WI38 (cell line): ENCODE data around the gene MRPL20.

Experiments
- H3K4me3 ChIP-seq: 2 replicates; pipeline ENCODE4 v1.5.1; 2011; ENCODE audit warnings: low read depth, mild to moderate bottlenecking, control low read depth, low read length
- TF ChIP-seq, protein P1 (sequence below): IDR thresholded peaks from 2 replicates; pipeline ENCODE4 v1.5.1; 2012; ENCODE audit warnings: low read depth, mild to moderate bottlenecking, control low read depth, low read length

MRPL20 gene

GRCh38 chr1:1361982-1362423 is 45.1 kb downstream of the MRPL20 start:
- TF ChIP-seq, protein P1, sequence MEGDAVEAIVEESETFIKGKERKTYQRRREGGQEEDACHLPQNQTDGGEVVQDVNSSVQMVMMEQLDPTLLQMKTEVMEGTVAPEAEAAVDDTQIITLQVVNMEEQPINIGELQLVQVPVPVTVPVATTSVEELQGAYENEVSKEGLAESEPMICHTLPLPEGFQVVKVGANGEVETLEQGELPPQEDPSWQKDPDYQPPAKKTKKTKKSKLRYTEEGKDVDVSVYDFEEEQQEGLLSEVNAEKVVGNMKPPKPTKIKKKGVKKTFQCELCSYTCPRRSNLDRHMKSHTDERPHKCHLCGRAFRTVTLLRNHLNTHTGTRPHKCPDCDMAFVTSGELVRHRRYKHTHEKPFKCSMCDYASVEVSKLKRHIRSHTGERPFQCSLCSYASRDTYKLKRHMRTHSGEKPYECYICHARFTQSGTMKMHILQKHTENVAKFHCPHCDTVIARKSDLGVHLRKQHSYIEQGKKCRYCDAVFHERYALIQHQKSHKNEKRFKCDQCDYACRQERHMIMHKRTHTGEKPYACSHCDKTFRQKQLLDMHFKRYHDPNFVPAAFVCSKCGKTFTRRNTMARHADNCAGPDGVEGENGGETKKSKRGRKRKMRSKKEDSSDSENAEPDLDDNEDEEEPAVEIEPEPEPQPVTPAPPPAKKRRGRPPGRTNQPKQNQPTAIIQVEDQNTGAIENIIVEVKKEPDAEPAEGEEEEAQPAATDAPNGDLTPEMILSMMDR = no peak
- H3K4me3 ChIP-seq = no peak overlapping the region

GRCh38 chr1:1361233-1361981 is 45.7 kb downstream of the MRPL20 start:
- TF ChIP-seq, protein P1 = no peak
- H3K4me3 ChIP-seq = no peak overlapping the region

DNA sequence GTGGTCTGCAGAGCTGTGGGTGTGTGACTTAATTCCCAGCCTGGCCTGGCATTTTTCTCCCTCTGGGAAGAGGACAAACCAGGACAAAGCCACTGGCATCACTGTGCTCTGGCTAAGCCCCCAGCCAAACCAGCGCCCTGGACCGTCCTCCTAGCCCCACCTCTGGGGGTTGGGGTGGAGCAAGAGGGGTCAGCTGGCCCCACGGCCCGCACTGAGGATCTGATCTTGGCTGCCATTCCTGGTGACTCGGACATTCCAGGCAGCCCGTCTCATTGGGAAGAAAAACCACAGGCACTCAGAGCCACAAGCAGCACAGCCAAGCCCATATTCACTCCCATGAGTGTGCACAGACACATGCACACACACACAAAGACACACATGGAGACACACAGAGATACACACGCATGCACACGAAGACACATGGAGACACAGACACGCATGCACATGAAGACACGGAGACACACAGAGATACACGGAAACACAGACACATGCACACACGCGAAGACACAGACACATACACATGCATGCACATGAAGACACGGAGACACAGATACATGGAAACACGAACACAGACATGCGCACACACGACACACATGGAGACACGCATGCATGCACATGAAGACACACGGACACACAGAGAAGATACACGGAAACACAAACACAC is 46.5 kb downstream of the MRPL20 start:
- no peak overlapping the region for H3K4me3 ChIP-seq
- TF ChIP-seq, protein P1 = no peak

DNA sequence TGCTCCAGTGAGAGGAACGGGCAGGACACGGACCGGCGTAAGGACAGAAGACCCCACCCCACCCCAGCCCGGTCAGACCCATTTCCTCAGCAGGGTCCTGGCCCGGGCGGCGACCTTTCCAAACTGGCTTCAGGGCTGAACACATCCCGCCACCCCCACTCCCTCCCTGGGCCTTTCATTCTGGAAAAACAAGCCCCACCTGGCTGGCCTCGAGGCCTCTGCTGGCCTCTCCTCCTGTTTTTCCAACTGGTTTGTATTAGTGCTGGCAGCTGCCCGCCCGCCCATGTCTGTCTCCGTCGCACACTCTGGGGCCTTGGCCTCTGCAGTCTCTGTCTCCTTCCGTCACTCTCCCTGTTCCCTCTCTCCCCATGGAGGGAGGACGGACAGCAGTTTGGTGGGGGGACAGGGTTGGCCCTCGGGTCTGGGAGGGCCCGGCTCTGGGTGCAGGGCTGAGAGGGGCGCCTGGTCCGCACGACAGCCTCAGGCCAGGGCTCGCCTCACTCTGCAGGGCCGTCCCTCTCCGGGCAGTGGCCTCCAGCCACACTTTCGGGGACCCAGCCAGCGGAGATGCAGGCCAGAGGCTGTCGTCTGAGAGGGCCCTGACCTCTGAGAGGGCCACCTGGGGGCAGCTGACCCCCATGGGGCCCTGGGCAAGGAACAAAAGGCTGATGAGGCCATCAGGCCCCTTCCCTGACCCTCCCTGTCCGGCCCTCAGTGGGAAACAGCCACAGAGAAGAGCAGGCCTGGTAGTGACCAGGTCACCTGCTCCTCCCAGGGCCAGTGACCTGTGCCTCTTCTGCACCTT is 47.2 kb downstream of the MRPL20 start:
- TF ChIP-seq, protein P1 = no peak
- no peak overlapping the region for H3K4me3 ChIP-seq

DNA sequence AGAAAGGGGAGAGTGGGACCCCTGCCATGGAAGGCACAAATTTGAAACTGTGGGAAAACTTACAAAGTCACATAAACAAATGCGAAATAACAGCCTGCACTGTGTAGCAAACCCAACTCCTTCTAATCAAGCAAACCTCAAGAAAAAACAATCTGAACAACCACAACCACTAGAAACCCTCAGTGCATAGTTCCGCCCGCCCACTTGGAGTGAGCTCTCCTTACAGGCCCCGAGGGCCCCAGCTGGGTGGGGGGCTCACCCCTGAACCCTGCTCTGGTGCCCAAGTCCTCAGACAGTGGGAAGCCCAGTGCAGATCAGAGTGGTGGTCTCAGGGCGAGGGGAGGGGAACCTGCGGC is 47.8 kb downstream of the MRPL20 start:
- TF ChIP-seq, protein P1 = no peak
- H3K4me3 ChIP-seq = peak overlapping the region; percentile 96

DNA sequence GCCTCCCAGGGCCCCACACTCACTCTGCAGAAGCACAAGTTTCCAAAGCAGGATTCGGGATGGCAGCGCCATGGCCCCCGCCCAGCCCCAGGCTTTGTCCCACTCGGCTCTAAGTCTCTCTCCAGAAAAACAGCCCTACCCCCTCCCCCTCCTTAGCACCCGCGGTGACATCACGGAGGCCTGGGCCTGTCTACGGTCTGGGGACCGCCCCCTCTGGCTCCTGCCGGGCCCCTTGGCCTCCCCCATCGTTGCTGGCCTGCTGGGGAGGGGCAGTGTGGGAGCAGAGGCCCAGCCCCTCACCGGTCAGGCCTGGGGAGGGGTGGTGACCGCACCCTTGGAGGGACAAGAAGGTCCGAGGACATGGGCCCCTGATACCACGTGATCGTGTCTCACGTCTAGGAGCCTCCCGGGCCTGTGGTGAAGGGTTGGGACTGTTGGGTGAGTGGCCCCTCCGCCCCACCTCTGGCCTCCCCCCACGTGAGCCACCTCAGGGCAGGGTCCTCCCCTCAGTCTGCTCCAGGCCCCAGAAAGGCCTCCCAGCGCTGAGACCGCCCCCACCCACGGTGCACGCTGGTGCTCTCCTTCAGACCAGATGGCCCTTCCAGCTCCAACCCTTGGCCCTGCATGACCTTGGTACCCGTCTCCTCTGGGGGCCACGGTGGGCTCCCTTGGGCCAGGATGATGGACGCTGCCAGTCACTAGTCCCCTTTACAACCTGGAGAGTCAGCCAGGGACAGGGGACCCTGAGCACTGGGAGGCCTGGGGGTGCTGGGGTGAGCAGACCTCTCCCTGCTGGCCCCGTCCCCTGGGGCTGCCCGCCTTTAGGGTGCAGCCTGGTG is 48.4 kb downstream of the MRPL20 start, which contains the start of gene MXRA8:
MXRA8 (minus strand) TSS at position 123 of the 839 bp plus-strand sequence; CDS start at position 72, 51 bp downstream.
- H3K4me3 ChIP-seq = peak within 1 kb of the TSS; percentile 96

More for the DNA sequence above, 48.4 kb downstream of the MRPL20 start, which contains the start of gene MXRA8:
- TF ChIP-seq, protein P1 = no peak
